H9 (cell line): ENCODE results near the gene C3orf85. TPM values are rescaled to one million over a fixed set of nuclear protein-coding genes. Genes with fewer than 3 reads are reported as not detected.
"Not testable (repeated sequence)": the region's sequence is repeated elsewhere in the genome, so short reads cannot be mapped to it uniquely, and the experiment has no call there.

Source experiments
- DNase-seq: peaks from one replicate; pipeline ENCODE4 v3.0.0-alpha.2; 2017
- H2AFZ ChIP-seq: one replicate; pipeline ENCODE4 v1.6.1; 2013; ENCODE audit warnings: mild to moderate bottlenecking, low read length, control low read depth, moderate library complexity
- H2AK5ac ChIP-seq: 2 replicates; pipeline ENCODE4 v1.6.1; 2013; ENCODE audit warnings: low read length, control low read depth, mixed read lengths; ENCODE audit not compliant: insufficient read length
- H2BK120ac ChIP-seq: one replicate; pipeline ENCODE4 v1.6.1; 2013; ENCODE audit warnings: low read depth, mild to moderate bottlenecking, low read length, control low read depth, inconsistent platforms; ENCODE audit not compliant: poor library complexity, severe bottlenecking
- H2BK12ac ChIP-seq: 2 replicates; pipeline ENCODE4 v1.6.1; 2013; ENCODE audit warnings: low read length, control low read depth, mixed read lengths, low read depth; ENCODE audit not compliant: insufficient read length
- H2BK15ac ChIP-seq: 2 replicates; pipeline ENCODE4 v1.6.1; 2013; ENCODE audit warnings: low read depth, low read length, control low read depth
- H2BK20ac ChIP-seq: one replicate; pipeline ENCODE4 v1.6.1; 2013; ENCODE audit warnings: low read depth, mild to moderate bottlenecking, low read length, control low read depth, inconsistent platforms; ENCODE audit not compliant: poor library complexity, severe bottlenecking
- H2BK5ac ChIP-seq: 2 replicates; pipeline ENCODE4 v1.6.1; 2013; ENCODE audit warnings: low read length, control low read depth, mixed read lengths; ENCODE audit not compliant: insufficient read length
- H3K14ac ChIP-seq: 2 replicates; pipeline ENCODE4 v1.6.1; 2013; ENCODE audit warnings: low read length, control low read depth; ENCODE audit not compliant: insufficient read depth
- H3K18ac ChIP-seq: 2 replicates; pipeline ENCODE4 v1.6.1; 2013; ENCODE audit warnings: low read depth, mild to moderate bottlenecking, mixed read lengths, low read length, control low read depth; ENCODE audit not compliant: insufficient read length
- H3K23ac ChIP-seq: 2 replicates; pipeline ENCODE4 v1.6.1; 2013; ENCODE audit warnings: low read length, control low read depth, mixed read lengths, low read depth; ENCODE audit not compliant: insufficient read length
- H3K23me2 ChIP-seq: 2 replicates; pipeline ENCODE4 v1.6.1; 2013; ENCODE audit warnings: low read depth, mild to moderate bottlenecking, mixed read lengths, low read length, control low read depth; ENCODE audit not compliant: insufficient read length, poor library complexity, severe bottlenecking
- H3K27ac ChIP-seq: 2 replicates; pipeline ENCODE4 v1.5.1; 2013; ENCODE audit warnings: low read length, control low read depth, mixed read lengths, low read depth; ENCODE audit not compliant: insufficient read length
- H3K27me3 ChIP-seq: 2 replicates; pipeline ENCODE4 v1.6.1; 2013; ENCODE audit warnings: low read length, control low read depth, inconsistent platforms; ENCODE audit not compliant: insufficient read depth
- H3K4ac ChIP-seq: 2 replicates; pipeline ENCODE4 v1.6.1; 2013; ENCODE audit warnings: low read depth, mild to moderate bottlenecking, control low read depth, inconsistent platforms, low read length, moderate library complexity
- H3K4me1 ChIP-seq: 2 replicates; pipeline ENCODE4 v1.6.1; 2013; ENCODE audit warnings: low read length, control low read depth, inconsistent platforms; ENCODE audit not compliant: insufficient read depth
- H3K4me2 ChIP-seq: 2 replicates; pipeline ENCODE4 v1.6.1; 2013; ENCODE audit warnings: low read length, control low read depth, mixed read lengths; ENCODE audit not compliant: insufficient read length, insufficient read depth
- H3K56ac ChIP-seq: 2 replicates; pipeline ENCODE4 v1.6.1; 2013; ENCODE audit warnings: low read depth, mild to moderate bottlenecking, mixed read lengths, low read length, control low read depth; ENCODE audit not compliant: insufficient read length
- H3K79me1 ChIP-seq: 2 replicates; pipeline ENCODE4 v1.6.1; 2013; ENCODE audit warnings: low read depth, mild to moderate bottlenecking, moderate library complexity, low read length, control low read depth, inconsistent platforms; ENCODE audit not compliant: insufficient read depth, poor library complexity, severe bottlenecking
- H3K79me2 ChIP-seq: 2 replicates; pipeline ENCODE4 v1.6.1; 2013; ENCODE audit warnings: low read length, control low read depth, inconsistent platforms; ENCODE audit not compliant: insufficient read depth
- H3K9ac ChIP-seq: 2 replicates; pipeline ENCODE4 v1.6.1; 2013; ENCODE audit warnings: low read length, control low read depth, mixed read lengths; ENCODE audit not compliant: insufficient read length; ENCODE audit errors: extremely low read depth
- H3K9me3 ChIP-seq: one replicate; pipeline ENCODE4 v1.6.1; 2013; ENCODE audit warnings: low read depth, low read length, inconsistent platforms; ENCODE audit not compliant: control insufficient read depth
- H3T11ph ChIP-seq: one replicate; pipeline ENCODE4 v1.6.1; 2013; ENCODE audit warnings: mild to moderate bottlenecking, low read length, control low read depth, inconsistent platforms
- H4K20me1 ChIP-seq: one replicate; pipeline ENCODE4 v1.6.1; 2013; ENCODE audit not compliant: control insufficient read depth, insufficient read length, insufficient read depth
- H4K5ac ChIP-seq: 2 replicates; pipeline ENCODE4 v1.6.1; 2013; ENCODE audit warnings: low read depth, mild to moderate bottlenecking, mixed read lengths, low read length, control low read depth; ENCODE audit not compliant: insufficient read length
- H4K8ac ChIP-seq: replicated peaks from 2 replicates; pipeline ENCODE4 v1.6.1; 2013; ENCODE audit warnings: low read length, control low read depth, mixed read lengths, low read depth; ENCODE audit not compliant: insufficient read length
- H4K91ac ChIP-seq: 2 replicates; pipeline ENCODE4 v1.6.1; 2013; ENCODE audit warnings: low read depth, mild to moderate bottlenecking, moderate library complexity, mixed read lengths, low read length, control low read depth; ENCODE audit not compliant: insufficient read length
- H3K27ac Mint-ChIP-seq, 3 experiments: 2 replicates in 2 of 3; 3 replicates in 1 of 3; pipeline ENCODE4 v1.8.0; 2020 to 2021; ENCODE audit warnings: mixed read lengths in 3 of 3, mild to moderate bottlenecking in 1 of 3, moderate library complexity in 1 of 3
- H3K27me3 Mint-ChIP-seq: 2 replicates; pipeline ENCODE4 v1.8.0; 2021; ENCODE audit warnings: low read depth, mild to moderate bottlenecking, moderate library complexity, mixed read lengths
- H3K36me3 Mint-ChIP-seq, 3 experiments: 2 replicates in 2 of 3; 3 replicates in 1 of 3; pipeline ENCODE4 v1.8.0; 2020 to 2021; ENCODE audit warnings: low read depth in 3 of 3, mixed read lengths in 3 of 3; ENCODE audit not compliant: insufficient read depth in 1 of 3
- H3K4me1 Mint-ChIP-seq, 2 experiments: 2 replicates each; pipeline ENCODE4 v1.8.0; 2020; ENCODE audit warnings: mixed read lengths in 2 of 2
- H3K4me3 Mint-ChIP-seq, 2 experiments: 2 replicates in 1 of 2; 3 replicates in 1 of 2; pipeline ENCODE4 v1.8.0; 2020 to 2021; ENCODE audit warnings: mild to moderate bottlenecking in 2 of 2, mixed read lengths in 2 of 2, moderate library complexity in 1 of 2
- H3K9me3 Mint-ChIP-seq, 2 experiments: 2 replicates in 1 of 2; 3 replicates in 1 of 2; pipeline ENCODE4 v1.8.0; 2020; ENCODE audit warnings: mild to moderate bottlenecking in 2 of 2, mixed read lengths in 2 of 2, moderate library complexity in 1 of 2
- CTCF ChIP-seq: fragments of 200-600 bp; sonication (generic); conservative IDR thresholded peaks from 3 replicates; pipeline ENCODE4 v1.8.0; 2021; ENCODE audit warnings: antibody characterized with exemption, mild to moderate bottlenecking
- WGBS: extraction: QIAGEN DNeasy Blood & Tissue Kit; methylation state at CpG from one replicate; pipeline ENCODE4 v1.1.7; 2013; ENCODE audit warnings: missing lambda C conversion rate, low lambda C conversion rate, mixed read lengths; ENCODE audit not compliant: insufficient read length; ENCODE audit errors: extremely low coverage; 5-methylcytosine and 5-hydroxymethylcytosine counted together
- total RNA-seq: library from RNA; stranded (reverse); gene quantifications from 2 replicates; pipeline ENCODE4 v1.2.1, GENCODE V29; 2021

C3orf85 gene
- total RNA-seq, 1 experiment from 2014 or later, result not detected

GRCh38 chr3:109132801-109133473, 3.6 kb upstream of the C3orf85 start:
- Histone ChIP-seq H3K4ac (no peak overlapping the region), H3K4me1 (no peaks in the 10 kb centered on the region)
- TF ChIP-seq CTCF, result no peak

DNA sequence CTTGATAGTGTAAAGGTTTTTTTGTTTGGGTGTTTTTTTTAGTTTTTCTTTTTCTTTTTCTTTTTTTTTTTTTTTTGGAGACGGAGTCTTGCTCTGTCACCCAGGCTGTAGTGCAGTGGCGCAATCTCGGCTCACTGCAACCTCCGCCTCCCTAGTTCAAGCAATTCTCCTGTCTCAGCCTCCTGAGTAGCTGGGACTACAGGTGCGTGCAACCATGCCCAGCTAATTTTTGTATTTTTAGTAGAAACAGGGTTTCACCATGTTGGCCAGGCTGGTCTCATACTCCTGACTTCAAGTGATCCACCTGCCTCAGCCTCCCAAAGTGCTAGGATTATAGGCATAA, 3.1 kb upstream of the C3orf85 start:
- H3K27me3 Mint-ChIP-seq, H3K27me3 ChIP-seq, H3K4ac ChIP-seq, H3K4me3 Mint-ChIP-seq, H3K79me1 ChIP-seq, H3K27ac Mint-ChIP-seq, H3K9me3 ChIP-seq, H3K14ac ChIP-seq, H3K23me2 ChIP-seq, H4K5ac ChIP-seq, H2BK5ac ChIP-seq, H4K20me1 ChIP-seq, H3K4me2 ChIP-seq, H2BK20ac ChIP-seq, H3K4me1 Mint-ChIP-seq, H3K56ac ChIP-seq, H2BK12ac ChIP-seq, H2AK5ac ChIP-seq, H3K36me3 Mint-ChIP-seq, H3K4me1 ChIP-seq, H2BK120ac ChIP-seq, H4K91ac ChIP-seq, H3T11ph ChIP-seq, H3K18ac ChIP-seq, H2BK15ac ChIP-seq, H4K8ac ChIP-seq, H2AFZ ChIP-seq, H3K79me2 ChIP-seq, H3K9ac ChIP-seq, H3K23ac ChIP-seq, DNase-seq, H3K9me3 Mint-ChIP-seq, H3K27ac ChIP-seq: not testable (repeated sequence)
- no CpG with 5 or more reads among the region's 5 CpGs for WGBS

More at GRCh38 chr3:109132801-109133473, 3.6 kb upstream of the C3orf85 start:
- Histone ChIP-seq H2BK20ac (no peak overlapping the region), H3K4me2 (no peak overlapping the region), H3K79me2 (no peaks in the 10 kb centered on the region), H2AFZ (no peak overlapping the region), H3K27ac (no peak overlapping the region), H4K8ac (no peak overlapping the region), H3K23ac (no peak overlapping the region), H3K56ac (no peak overlapping the region), H2BK5ac (no peak overlapping the region), H4K5ac (no peak overlapping the region), H3K27me3 (no peaks in the 10 kb centered on the region), H3K9ac (no peak overlapping the region), H2BK120ac (no peak overlapping the region), H3K79me1 (no peaks in the 10 kb centered on the region), H2AK5ac (no peak overlapping the region), H3K14ac (no peak overlapping the region), H3K18ac (no peak overlapping the region), H4K20me1 (no peaks in the 10 kb centered on the region), H2BK12ac (no peak overlapping the region), H3K23me2 (no peaks in the 10 kb centered on the region), H3K9me3 (no peaks in the 10 kb centered on the region), H2BK15ac (no peak overlapping the region), H3T11ph (no peak overlapping the region), H4K91ac (no peak overlapping the region)
- H3K4me3 Mint-ChIP-seq, result no peak overlapping the region
- no peak overlapping the region for H3K27ac Mint-ChIP-seq
- peaks cover 3 to 5% of the 10 kb centered on the region in 2 experiments; a peak in 4 of 5 replicates for H3K9me3 Mint-ChIP-seq
- peaks cover 0 to 4% (median 0%) of the 10 kb centered on the region in 3 experiments; a peak in 2 of 7 replicates for H3K36me3 Mint-ChIP-seq
- WGBS, result no CpG with 5 or more reads among the region's 5 CpGs
- no peaks in the 10 kb centered on the region; a peak in 1 of 4 replicates for H3K4me1 Mint-ChIP-seq
- DNase-seq, result no peak
- no peaks in the 10 kb centered on the region for H3K27me3 Mint-ChIP-seq
